ENCODE data around the gene MICAL2.

MICAL2 gene

DNA sequence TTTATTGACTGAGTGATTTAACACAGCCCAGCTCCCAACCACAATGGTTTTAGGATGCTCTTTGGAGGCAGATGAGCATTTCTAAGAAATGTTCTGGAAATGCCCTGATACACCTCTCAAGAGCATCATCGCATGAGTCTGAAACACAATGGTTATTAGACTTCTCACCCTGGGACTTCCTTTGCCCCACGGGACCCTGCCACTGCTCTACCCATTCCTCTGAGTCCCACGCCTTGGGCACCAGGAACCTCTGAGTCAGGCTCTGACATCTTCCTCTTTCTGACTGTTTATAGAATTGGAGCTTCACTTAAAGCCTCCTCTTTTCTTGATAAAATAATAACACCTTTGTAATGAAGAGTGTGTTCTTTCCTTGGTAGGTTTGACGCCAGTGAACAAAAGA, 181.4 kb downstream of the MICAL2 start:
- no peak for DNase-seq

- no peak for DNase-seq
Observed at GRCh38 chr11:12292766-12293165, 182.4 kb downstream of the MICAL2 start.

GRCh38 chr11:12293486-12293885, 183.1 kb downstream of the MICAL2 start:
- no peak for DNase-seq

GRCh38 chr11:12294613-12295012, 184.2 kb downstream of the MICAL2 start:
- no peak for DNase-seq

- no peak for DNase-seq
Observed at GRCh38 chr11:12295943-12296342, 185.6 kb downstream of the MICAL2 start.

DNA sequence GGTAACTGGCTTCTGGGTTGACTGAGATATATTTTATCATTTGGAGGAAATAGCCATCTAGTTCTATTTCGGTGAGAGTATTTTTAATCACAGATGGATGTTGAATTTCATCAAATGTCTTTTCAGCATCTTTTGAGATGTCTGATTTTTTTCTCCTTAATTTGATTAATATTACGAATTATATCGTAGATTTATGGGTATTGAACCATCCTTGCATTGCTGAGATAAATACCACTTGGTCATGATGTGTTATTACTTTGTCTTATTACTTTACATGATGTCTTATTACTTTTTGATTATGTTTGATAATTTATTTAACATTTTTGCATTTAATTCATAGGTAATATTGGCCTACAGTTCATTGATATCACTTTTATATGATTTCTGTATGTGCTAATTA, 188.2 kb downstream of the MICAL2 start:
- no peak for DNase-seq

DNA sequence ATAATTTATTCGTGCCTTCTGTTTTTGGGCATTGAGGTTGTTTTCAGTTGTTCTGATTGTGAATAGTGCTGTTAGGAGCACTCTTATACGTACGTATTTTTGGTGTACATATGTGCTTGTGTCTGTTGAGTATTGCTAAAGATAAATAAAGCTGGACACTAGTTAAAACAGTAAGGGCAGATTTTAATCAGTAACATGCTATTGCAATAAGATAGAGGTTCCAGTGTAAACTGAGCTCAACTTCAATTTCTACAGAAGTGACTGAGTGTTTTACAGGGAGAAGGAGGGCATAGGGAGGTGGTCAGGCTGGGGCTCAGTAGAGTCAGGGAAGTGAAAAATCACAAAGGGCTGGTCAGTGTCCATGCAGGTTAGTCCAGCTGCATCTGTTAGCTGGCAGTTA, 191.0 kb downstream of the MICAL2 start:
- DNase-seq = no peak

DNA sequence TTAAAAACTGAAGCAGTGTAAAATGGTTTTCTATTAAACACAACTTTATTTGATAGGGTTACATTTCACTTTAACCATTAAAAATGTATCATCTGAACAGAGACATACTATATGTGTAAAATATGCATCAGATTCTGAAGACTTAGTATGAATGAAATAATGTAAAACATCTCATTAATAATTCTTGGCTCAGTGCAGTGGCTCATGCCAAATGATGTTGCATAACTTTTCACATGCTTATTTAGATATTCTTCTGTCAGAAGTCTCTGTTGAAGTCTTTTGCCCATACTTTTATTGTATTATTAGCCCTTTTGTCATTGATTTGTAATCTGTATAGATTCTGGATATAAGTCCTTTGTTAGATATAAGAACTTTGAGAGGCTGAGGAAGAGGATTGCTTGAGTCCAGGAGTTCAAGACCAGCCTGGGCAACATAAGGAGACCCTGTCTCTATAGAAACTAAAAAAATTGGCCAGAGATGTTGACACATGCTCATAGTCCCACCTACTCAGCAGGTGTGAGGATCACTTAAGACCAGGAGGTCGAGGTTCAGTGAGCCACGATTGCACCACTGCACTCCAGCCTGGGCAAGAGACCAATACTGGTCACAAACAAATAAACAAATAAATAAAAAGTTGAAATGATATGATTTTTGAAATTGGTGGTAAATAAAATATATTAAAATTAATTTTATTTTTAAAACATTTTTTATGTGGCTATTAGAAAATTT, 193.2 kb downstream of the MICAL2 start:
- no peak for DNase-seq

GRCh38 chr11:12306830-12307229, 196.4 kb downstream of the MICAL2 start:
- DNase-seq = no peak

DNA sequence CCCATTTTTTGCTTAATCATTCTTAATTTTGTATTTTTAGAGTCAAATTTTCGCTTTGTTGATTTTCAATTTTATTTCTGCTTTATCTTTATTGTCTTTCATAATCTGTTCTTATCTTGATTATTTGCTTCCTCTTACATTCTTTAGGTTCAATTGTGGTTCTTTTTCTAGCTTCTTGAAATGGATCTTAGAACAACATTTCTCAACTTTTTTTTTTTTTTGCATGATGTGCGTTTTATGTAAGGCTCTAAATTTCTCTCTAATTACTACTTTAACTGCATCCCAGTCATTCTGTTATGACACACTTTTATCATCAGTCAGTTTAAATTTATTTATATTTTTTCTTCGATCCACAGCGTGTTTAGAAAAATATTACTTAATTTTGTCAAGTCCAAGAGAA, 201.7 kb downstream of the MICAL2 start:
- peak; percentile 44 for DNase-seq
